Measurements from ENCODE around the gene GRID2. TPM values are rescaled to one million over a fixed set of nuclear protein-coding genes. Genes with fewer than 3 reads are reported as not detected.
A peak's percentile ranks its signal among the peaks of the same experiment; 100 is the strongest.

GRID2 gene
- total RNA-seq, 1 experiment from 2014 or later: not detected

DNA sequence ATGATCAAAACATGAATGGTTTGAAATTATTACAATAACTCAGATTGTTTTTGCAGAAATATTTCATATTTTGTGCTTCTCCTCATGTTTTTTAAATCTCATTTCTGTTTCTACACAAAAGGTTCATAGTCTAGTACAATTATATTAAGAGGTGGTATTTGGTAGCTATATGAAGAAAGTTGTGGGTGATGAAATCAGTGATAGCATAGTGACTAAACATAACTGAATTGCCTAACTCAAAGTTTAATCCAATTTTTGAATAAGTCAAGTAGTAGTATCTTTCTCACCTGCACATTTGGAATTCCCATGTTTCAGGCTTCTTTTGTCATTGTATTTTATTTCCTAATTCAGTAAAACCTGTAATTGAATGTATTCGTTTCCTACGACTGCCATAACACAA, 648.7 kb downstream of the GRID2 start:
- H3K27ac Mint-ChIP-seq (ENCODE audit: low read depth, unreplicated experiment): no peak overlapping the region

DNA sequence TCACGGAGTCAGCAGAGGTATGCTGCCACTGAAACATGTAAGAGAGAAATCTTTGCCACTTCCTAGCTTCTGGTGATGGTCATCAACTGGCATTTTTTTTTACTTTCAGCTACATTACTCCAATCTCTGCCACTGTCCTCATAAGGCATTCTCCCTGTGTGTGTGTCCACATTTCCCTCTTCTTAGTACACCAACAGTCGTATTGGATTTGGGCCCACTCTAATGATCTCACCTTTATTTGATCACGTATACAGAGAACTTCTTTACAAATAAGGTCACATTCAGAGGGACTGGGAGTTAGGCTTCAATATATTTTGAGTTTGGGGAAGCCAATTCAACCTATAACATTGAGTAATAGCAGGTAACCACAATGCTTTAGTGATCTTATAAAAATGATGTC, 649.1 kb downstream of the GRID2 start:
- peaks cover 6% of the 10 kb centered on the region for H3K4me1 Mint-ChIP-seq (ENCODE audit: insufficient read depth, unreplicated experiment)
- TF ChIP-seq, protein P1, sequence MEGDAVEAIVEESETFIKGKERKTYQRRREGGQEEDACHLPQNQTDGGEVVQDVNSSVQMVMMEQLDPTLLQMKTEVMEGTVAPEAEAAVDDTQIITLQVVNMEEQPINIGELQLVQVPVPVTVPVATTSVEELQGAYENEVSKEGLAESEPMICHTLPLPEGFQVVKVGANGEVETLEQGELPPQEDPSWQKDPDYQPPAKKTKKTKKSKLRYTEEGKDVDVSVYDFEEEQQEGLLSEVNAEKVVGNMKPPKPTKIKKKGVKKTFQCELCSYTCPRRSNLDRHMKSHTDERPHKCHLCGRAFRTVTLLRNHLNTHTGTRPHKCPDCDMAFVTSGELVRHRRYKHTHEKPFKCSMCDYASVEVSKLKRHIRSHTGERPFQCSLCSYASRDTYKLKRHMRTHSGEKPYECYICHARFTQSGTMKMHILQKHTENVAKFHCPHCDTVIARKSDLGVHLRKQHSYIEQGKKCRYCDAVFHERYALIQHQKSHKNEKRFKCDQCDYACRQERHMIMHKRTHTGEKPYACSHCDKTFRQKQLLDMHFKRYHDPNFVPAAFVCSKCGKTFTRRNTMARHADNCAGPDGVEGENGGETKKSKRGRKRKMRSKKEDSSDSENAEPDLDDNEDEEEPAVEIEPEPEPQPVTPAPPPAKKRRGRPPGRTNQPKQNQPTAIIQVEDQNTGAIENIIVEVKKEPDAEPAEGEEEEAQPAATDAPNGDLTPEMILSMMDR (IDR thresholded peaks at IDR 0.05; ENCODE audit: unreplicated experiment): no peak
- peak; percentile 3 for DNase-seq (ENCODE audit: unreplicated experiment)
- CTCF ChIA-PET: interaction anchor here (0.7 kb wide), 1 partner anchor 246 kb away, joined by 3 read pairs; no protein-coding TSS in a partner anchor
- POLR2A ChIA-PET: interaction anchor here (0.5 to 1.0 kb wide), 2 partner anchors 18 to 26 kb away, joined by 3 read pairs; no protein-coding TSS in a partner anchor
- BruUV-seq (replicated peaks): no TSS peak
- H3K4me3 Mint-ChIP-seq (ENCODE audit: unreplicated experiment): no peak overlapping the region
- H3K36me3 Mint-ChIP-seq (ENCODE audit: insufficient read depth, unreplicated experiment): no peaks in the 10 kb centered on the region
- H3K9me3 Mint-ChIP-seq (ENCODE audit: unreplicated experiment): no peaks in the 10 kb centered on the region
- intact Hi-C loops (cut with micrococcal nuclease): no loop called here
- no peaks in the 10 kb centered on the region for H3K27me3 Mint-ChIP-seq (ENCODE audit: insufficient read depth, unreplicated experiment)
- H3K27ac Mint-ChIP-seq (ENCODE audit: low read depth, unreplicated experiment): no peak overlapping the region

More for the DNA sequence above, 648.7 kb downstream of the GRID2 start:
- TF ChIP-seq, protein P1 (IDR thresholded peaks at IDR 0.05; ENCODE audit: unreplicated experiment): no peak
- Mint-ChIP-seq H3K4me3 (ENCODE audit: unreplicated experiment) (no peak overlapping the region), H3K36me3 (ENCODE audit: insufficient read depth, unreplicated experiment) (no peaks in the 10 kb centered on the region), H3K9me3 (ENCODE audit: unreplicated experiment) (no peaks in the 10 kb centered on the region), H3K4me1 (ENCODE audit: insufficient read depth, unreplicated experiment) (peaks cover 6% of the 10 kb centered on the region), H3K27me3 (ENCODE audit: insufficient read depth, unreplicated experiment) (no peaks in the 10 kb centered on the region)
- ChIA-PET POLR2A (interaction anchor here (0.6 to 1.0 kb wide), 2 partner anchors 18 to 214 kb away, joined by 3 read pairs; no protein-coding TSS in a partner anchor), CTCF (no interaction called here)
- BruUV-seq (replicated peaks): no TSS peak
- peak; percentile 24 for DNase-seq (ENCODE audit: unreplicated experiment)
- intact Hi-C loops (cut with micrococcal nuclease): no loop called here

DNA sequence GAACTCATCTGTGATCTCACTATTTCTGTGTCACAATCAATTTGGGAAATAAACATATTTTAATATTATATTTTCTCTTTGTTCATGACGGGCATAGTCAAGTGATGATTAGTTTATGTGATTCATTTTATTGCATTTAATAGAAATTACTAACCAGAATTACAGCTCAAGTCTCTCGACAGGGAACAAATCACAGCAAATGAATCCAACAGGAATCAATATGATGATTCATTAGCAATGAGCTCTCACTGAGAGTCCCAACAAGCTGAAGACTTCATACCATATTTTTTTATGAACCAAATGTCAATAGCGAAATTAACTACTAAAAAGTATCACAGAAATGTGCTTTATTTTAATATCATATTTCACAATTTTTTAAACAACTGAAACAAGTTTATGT, 649.7 kb downstream of the GRID2 start:
- CTCF ChIA-PET: interaction anchor here (0.7 kb wide), 1 partner anchor 245 kb away, joined by 3 read pairs; no protein-coding TSS in a partner anchor
- TF ChIP-seq, protein P1 (IDR thresholded peaks at IDR 0.05; ENCODE audit: unreplicated experiment): no peak
- no peaks in the 10 kb centered on the region for H3K27me3 Mint-ChIP-seq (ENCODE audit: insufficient read depth, unreplicated experiment)
- H3K4me1 Mint-ChIP-seq (ENCODE audit: insufficient read depth, unreplicated experiment): peaks cover 6% of the 10 kb centered on the region
- no peaks in the 10 kb centered on the region for H3K36me3 Mint-ChIP-seq (ENCODE audit: insufficient read depth, unreplicated experiment)
- no peak overlapping the region for H3K4me3 Mint-ChIP-seq (ENCODE audit: unreplicated experiment)
- POLR2A ChIA-PET: interaction anchor here (0.5 to 1.0 kb wide), 2 partner anchors 17 to 26 kb away, joined by 3 read pairs; no protein-coding TSS in a partner anchor
- BruUV-seq (replicated peaks): no TSS peak
- intact Hi-C loops (cut with micrococcal nuclease): no loop called here
- H3K27ac Mint-ChIP-seq (ENCODE audit: low read depth, unreplicated experiment): no peak overlapping the region
- no peak for DNase-seq (ENCODE audit: unreplicated experiment)
- no peaks in the 10 kb centered on the region for H3K9me3 Mint-ChIP-seq (ENCODE audit: unreplicated experiment)

DNA sequence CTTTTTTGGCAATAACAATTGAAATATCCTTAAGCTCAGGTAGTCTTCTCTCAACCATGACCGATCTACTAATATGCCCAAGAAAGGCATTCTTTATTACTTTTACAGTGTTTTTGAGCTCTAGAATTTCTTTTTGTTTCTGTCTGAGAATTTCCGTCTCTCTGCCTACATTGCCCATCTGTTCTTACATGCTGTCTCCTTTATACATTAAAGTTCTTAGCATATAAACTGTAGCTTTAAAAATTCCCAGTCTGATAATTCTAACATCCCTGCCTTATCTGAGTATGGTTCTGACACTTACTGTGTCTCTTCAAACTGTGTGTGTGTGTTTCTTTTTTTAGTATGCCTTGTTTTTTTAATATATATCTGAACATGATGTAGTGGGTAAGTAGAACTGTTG, 658.1 kb downstream of the GRID2 start:
- CTCF ChIA-PET: no interaction called here
- BruUV-seq (replicated peaks): no TSS peak

More for the DNA sequence above, 658.1 kb downstream of the GRID2 start:
- TF ChIP-seq, protein P1 (IDR thresholded peaks at IDR 0.05; ENCODE audit: unreplicated experiment): no peak
- no peaks in the 10 kb centered on the region for H3K36me3 Mint-ChIP-seq (ENCODE audit: insufficient read depth, unreplicated experiment)
- no peaks in the 10 kb centered on the region for H3K27me3 Mint-ChIP-seq (ENCODE audit: insufficient read depth, unreplicated experiment)
- no peak overlapping the region for H3K4me3 Mint-ChIP-seq (ENCODE audit: unreplicated experiment)
- H3K4me1 Mint-ChIP-seq (ENCODE audit: insufficient read depth, unreplicated experiment): no peaks in the 10 kb centered on the region
- intact Hi-C loops (cut with micrococcal nuclease): no loop called here
- no peak overlapping the region for H3K27ac Mint-ChIP-seq (ENCODE audit: low read depth, unreplicated experiment)
- DNase-seq (ENCODE audit: unreplicated experiment): no peak
- POLR2A ChIA-PET: interaction anchor here (0.7 kb wide), 1 partner anchor 8 kb away, joined by 4 read pairs; no protein-coding TSS in a partner anchor
- no peaks in the 10 kb centered on the region for H3K9me3 Mint-ChIP-seq (ENCODE audit: unreplicated experiment)

Measured in MCF 10A (cell line).